ENCODE measurements around the gene MDGA2. TPM values are rescaled to one million over a fixed set of nuclear protein-coding genes. Genes with fewer than 3 reads are reported as not detected.

Gene MDGA2
- polyA plus RNA-seq, 1 of the 3 experiments (the other 2 are of a cell fraction), result not detected

DNA sequence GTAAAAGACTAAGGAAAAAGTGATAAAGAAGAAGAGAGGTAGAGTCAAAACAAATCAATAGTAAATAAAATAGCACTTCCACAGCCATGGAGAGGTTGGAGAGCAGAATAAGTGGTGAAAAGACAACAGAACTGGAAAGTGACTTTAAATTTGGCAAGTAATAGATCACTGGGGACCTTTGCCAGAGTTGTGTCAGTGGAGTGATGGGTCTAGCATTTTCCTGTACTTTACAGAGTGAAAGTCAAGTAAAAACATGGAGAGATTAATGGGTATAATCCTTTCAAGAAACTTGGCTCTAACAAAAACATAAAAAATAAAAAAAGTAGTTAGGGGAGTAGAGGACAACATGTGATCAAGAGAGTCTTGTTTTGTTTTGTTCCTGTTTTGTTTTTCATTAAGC is 521.7 kb downstream of the MDGA2 start:
- H3K27me3 ChIP-seq (ENCODE audit: insufficient read depth), result no peaks in the 10 kb centered on the region
- no peak overlapping the region for H2AFZ ChIP-seq (ENCODE audit: low read depth)
- no peaks in the 10 kb centered on the region for H3K9me2 ChIP-seq
- no peaks in the 10 kb centered on the region for H3K9me3 ChIP-seq
- H3K9ac ChIP-seq, result no peak overlapping the region
- no peaks in the 10 kb centered on the region for H3K79me2 ChIP-seq (ENCODE audit: insufficient read depth)
- no peak overlapping the region for H3K4me3 ChIP-seq (ENCODE audit: low read depth in 2 of 2, low read length in 1 of 2)
- ChIA-PET POLR2A (no interaction called here), CTCF (no interaction called here)
- TF ChIP-seq IRF3 (IDR thresholded peaks at IDR 0.05; ENCODE audit: low read depth, low read length) (no peak), RCOR1 (IDR thresholded peaks at IDR 0.05; ENCODE audit: low read length) (no peak), TCF12 (IDR thresholded peaks at IDR 0.05) (no peak), RFX5 (IDR thresholded peaks at IDR 0.05; ENCODE audit: low read length) (no peak), NFIC (IDR thresholded peaks at IDR 0.05; ENCODE audit: borderline replicate concordance) (no peak), JUND (IDR thresholded peaks at IDR 0.05) (no peak), RAD21 (IDR thresholded peaks at IDR 0.05; ENCODE audit: low read length) (no peak), GATA2 (CRISPR knock-in tag; IDR thresholded peaks at IDR 0.05) (no peak), RXRA (IDR thresholded peaks at IDR 0.05; ENCODE audit: borderline replicate concordance, low read depth) (no peak), ELF1 (IDR thresholded peaks at IDR 0.05) (no peak), FOXJ3 (CRISPR knock-in tag; IDR thresholded peaks at IDR 0.05) (no peak), PBX3 (IDR thresholded peaks at IDR 0.05) (no peak), MXI1 (IDR thresholded peaks at IDR 0.05; ENCODE audit: low read depth, low read length) (no peak), NRF1 (IDR thresholded peaks at IDR 0.05; ENCODE audit: low read depth, low read length) (no peak)
- TF ChIP-seq, protein P1, sequence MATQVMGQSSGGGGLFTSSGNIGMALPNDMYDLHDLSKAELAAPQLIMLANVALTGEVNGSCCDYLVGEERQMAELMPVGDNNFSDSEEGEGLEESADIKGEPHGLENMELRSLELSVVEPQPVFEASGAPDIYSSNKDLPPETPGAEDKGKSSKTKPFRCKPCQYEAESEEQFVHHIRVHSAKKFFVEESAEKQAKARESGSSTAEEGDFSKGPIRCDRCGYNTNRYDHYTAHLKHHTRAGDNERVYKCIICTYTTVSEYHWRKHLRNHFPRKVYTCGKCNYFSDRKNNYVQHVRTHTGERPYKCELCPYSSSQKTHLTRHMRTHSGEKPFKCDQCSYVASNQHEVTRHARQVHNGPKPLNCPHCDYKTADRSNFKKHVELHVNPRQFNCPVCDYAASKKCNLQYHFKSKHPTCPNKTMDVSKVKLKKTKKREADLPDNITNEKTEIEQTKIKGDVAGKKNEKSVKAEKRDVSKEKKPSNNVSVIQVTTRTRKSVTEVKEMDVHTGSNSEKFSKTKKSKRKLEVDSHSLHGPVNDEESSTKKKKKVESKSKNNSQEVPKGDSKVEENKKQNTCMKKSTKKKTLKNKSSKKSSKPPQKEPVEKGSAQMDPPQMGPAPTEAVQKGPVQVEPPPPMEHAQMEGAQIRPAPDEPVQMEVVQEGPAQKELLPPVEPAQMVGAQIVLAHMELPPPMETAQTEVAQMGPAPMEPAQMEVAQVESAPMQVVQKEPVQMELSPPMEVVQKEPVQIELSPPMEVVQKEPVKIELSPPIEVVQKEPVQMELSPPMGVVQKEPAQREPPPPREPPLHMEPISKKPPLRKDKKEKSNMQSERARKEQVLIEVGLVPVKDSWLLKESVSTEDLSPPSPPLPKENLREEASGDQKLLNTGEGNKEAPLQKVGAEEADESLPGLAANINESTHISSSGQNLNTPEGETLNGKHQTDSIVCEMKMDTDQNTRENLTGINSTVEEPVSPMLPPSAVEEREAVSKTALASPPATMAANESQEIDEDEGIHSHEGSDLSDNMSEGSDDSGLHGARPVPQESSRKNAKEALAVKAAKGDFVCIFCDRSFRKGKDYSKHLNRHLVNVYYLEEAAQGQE (IDR thresholded peaks at IDR 0.05; ENCODE audit: low read depth, low read length), result no peak
- TF ChIP-seq, protein P2, sequence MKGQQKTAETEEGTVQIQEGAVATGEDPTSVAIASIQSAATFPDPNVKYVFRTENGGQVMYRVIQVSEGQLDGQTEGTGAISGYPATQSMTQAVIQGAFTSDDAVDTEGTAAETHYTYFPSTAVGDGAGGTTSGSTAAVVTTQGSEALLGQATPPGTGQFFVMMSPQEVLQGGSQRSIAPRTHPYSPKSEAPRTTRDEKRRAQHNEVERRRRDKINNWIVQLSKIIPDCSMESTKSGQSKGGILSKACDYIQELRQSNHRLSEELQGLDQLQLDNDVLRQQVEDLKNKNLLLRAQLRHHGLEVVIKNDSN (IDR thresholded peaks at IDR 0.05; ENCODE audit: borderline replicate concordance, low read depth), result no peak
- TF ChIP-seq, protein P3, sequence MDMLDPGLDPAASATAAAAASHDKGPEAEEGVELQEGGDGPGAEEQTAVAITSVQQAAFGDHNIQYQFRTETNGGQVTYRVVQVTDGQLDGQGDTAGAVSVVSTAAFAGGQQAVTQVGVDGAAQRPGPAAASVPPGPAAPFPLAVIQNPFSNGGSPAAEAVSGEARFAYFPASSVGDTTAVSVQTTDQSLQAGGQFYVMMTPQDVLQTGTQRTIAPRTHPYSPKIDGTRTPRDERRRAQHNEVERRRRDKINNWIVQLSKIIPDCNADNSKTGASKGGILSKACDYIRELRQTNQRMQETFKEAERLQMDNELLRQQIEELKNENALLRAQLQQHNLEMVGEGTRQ (IDR thresholded peaks at IDR 0.05; ENCODE audit: borderline replicate concordance, low read depth, low read length), result no peak
- no peaks in the 10 kb centered on the region for H3K36me3 ChIP-seq (replicated peaks in 1 of 2; ENCODE audit: control insufficient read depth in 1 of 2, insufficient read depth in 2 of 2, low read length in 1 of 2)
- no peaks in the 10 kb centered on the region for H4K20me1 ChIP-seq (ENCODE audit: insufficient read depth)
- H3F3A ChIP-seq (replicated peaks; ENCODE audit: insufficient read depth), result no peaks in the 10 kb centered on the region
- no peak overlapping the region for H3K27ac ChIP-seq (ENCODE audit: low read depth in 2 of 2, low read length in 1 of 2)
- no peaks in the 10 kb centered on the region for H3K4me1 ChIP-seq (ENCODE audit: control insufficient read depth in 1 of 2, insufficient read depth in 2 of 2, low read depth in 1 of 2, low read length in 1 of 2)
- DNase-seq, result no peak
- H3K4me2 ChIP-seq, result no peak overlapping the region

All from SK-N-SH (cell line).